GM23338 (cell line): Measurements from ENCODE around the gene CDCA7. TPM values are rescaled to one million over a fixed set of nuclear protein-coding genes. Genes with fewer than 3 reads are reported as not detected.

ENCODE experiments used
- ATAC-seq: fragments of 200-7000 bp; cut with Tn5 transposase; 3 replicates; pipeline ENCODE4 v1.9.1; 2020
- DNase-seq: peaks from one replicate; pipeline ENCODE4 v3.0.0-alpha.2; 2015; ENCODE audit warnings: low spot score
- H2AFZ ChIP-seq: fragments of 200-600 bp; sonication (generic); 2 replicates; pipeline ENCODE4 v1.8.0; 2016; ENCODE audit warnings: antibody characterized with exemption, mild to moderate bottlenecking, moderate library complexity
- H3F3A ChIP-seq: fragments of 200-600 bp; sonication (generic); replicated peaks from 2 replicates; pipeline ENCODE4 v1.8.0; 2017; ENCODE audit warnings: antibody characterized with exemption, mixed run types, low read depth
- H3K27ac ChIP-seq: fragments of 200-600 bp; sonication (generic); 2 replicates; pipeline ENCODE4 v1.6.1; 2016; ENCODE audit warnings: low read depth
- H3K27me3 ChIP-seq: fragments of 200-600 bp; sonication (generic); 2 replicates; pipeline ENCODE4 v1.8.0; 2016; ENCODE audit warnings: mild to moderate bottlenecking, mixed run types, moderate library complexity; ENCODE audit not compliant: insufficient read depth
- H3K36me3 ChIP-seq: fragments of 200-600 bp; sonication (generic); 2 replicates; pipeline ENCODE4 v1.8.0; 2016; ENCODE audit warnings: mild to moderate bottlenecking; ENCODE audit not compliant: insufficient read depth
- H3K4me1 ChIP-seq: fragments of 200-600 bp; sonication (generic); 2 replicates; pipeline ENCODE4 v1.8.0; 2016; ENCODE audit warnings: mild to moderate bottlenecking, moderate library complexity; ENCODE audit not compliant: insufficient read depth
- H3K4me2 ChIP-seq: fragments of 200-600 bp; sonication (generic); 2 replicates; pipeline ENCODE4 v1.7.1; 2017; ENCODE audit warnings: mixed run types
- H3K4me3 ChIP-seq: fragments of 200-600 bp; sonication (generic); 2 replicates; pipeline ENCODE4 v1.6.1; 2016; ENCODE audit warnings: mixed run types
- H3K79me2 ChIP-seq: fragments of 200-600 bp; sonication (generic); replicated peaks from 2 replicates; pipeline ENCODE4 v1.8.0; 2017; ENCODE audit warnings: mild to moderate bottlenecking; ENCODE audit not compliant: insufficient read depth
- H3K9me2 ChIP-seq: fragments of 200-600 bp; sonication (generic); 2 replicates; pipeline ENCODE4 v1.8.0; 2017; ENCODE audit not compliant: insufficient read depth
- H4K20me1 ChIP-seq: fragments of 200-600 bp; sonication (generic); replicated peaks from 2 replicates; pipeline ENCODE4 v1.8.0; 2017; ENCODE audit warnings: mild to moderate bottlenecking; ENCODE audit not compliant: insufficient read depth
- H3K27ac Mint-ChIP-seq: 2 replicates; pipeline ENCODE4 v1.8.0; 2020; ENCODE audit warnings: inconsistent platforms, mild to moderate bottlenecking, moderate library complexity, mixed read lengths
- H3K27me3 Mint-ChIP-seq: 3 replicates; pipeline ENCODE4 v1.8.0; 2022; ENCODE audit warnings: low read depth, mild to moderate bottlenecking, moderate library complexity, mixed read lengths, inconsistent platforms; ENCODE audit not compliant: insufficient read depth, poor library complexity
- H3K36me3 Mint-ChIP-seq: 3 replicates; pipeline ENCODE4 v1.8.0; 2021; ENCODE audit warnings: low read depth, mild to moderate bottlenecking, inconsistent platforms, moderate library complexity, mixed read lengths
- H3K4me1 Mint-ChIP-seq: 3 replicates; pipeline ENCODE4 v1.8.0; 2020; ENCODE audit warnings: mild to moderate bottlenecking, inconsistent platforms, mixed read lengths
- H3K4me3 Mint-ChIP-seq: 3 replicates; pipeline ENCODE4 v1.8.0; 2021; ENCODE audit warnings: moderate library complexity, mild to moderate bottlenecking, inconsistent platforms, mixed read lengths
- H3K9me3 Mint-ChIP-seq: 3 replicates; pipeline ENCODE4 v1.8.0; 2020; ENCODE audit warnings: moderate library complexity, mild to moderate bottlenecking, inconsistent platforms, mixed read lengths
- CREB1 ChIP-seq: fragments of 250-450 bp; sonication (Bioruptor Pico); IDR thresholded peaks from 2 replicates; pipeline ENCODE4 v1.5.0; 2020; ENCODE audit warnings: low read depth, mild to moderate bottlenecking, moderate library complexity
- CTCF ChIP-seq, 2 experiments: fragments of 200-600 bp in 1 of 2; sonication (generic) in 1 of 2; conservative IDR thresholded peaks; 2 replicates each; pipeline versions ENCODE4 v1.5.1 to v1.6.1; 2016 to 2017; ENCODE audit warnings: antibody characterized with exemption in 2 of 2, low read depth in 2 of 2, mild to moderate bottlenecking in 2 of 2, moderate library complexity in 1 of 2
- ETS1 ChIP-seq: IDR thresholded peaks from 2 replicates; pipeline ENCODE4 v1.6.1; 2016; ENCODE audit warnings: antibody characterized with exemption
- EZH2 ChIP-seq: fragments of 200-600 bp; sonication (generic); IDR thresholded peaks from one replicate; pipeline ENCODE4 v1.8.0; 2017; ENCODE audit warnings: antibody characterized with exemption, mild to moderate bottlenecking, low read depth; ENCODE audit not compliant: unreplicated experiment
- EZH2phosphoT487 ChIP-seq: fragments of 200-600 bp; sonication (generic); IDR thresholded peaks from one replicate; pipeline ENCODE4 v1.8.1; 2018; ENCODE audit warnings: antibody characterized with exemption; ENCODE audit not compliant: unreplicated experiment
- JUNB ChIP-seq: IDR thresholded peaks from one replicate; pipeline ENCODE4 v1.6.1; 2016; ENCODE audit warnings: antibody characterized with exemption; ENCODE audit not compliant: unreplicated experiment
- NANOG ChIP-seq: IDR thresholded peaks from 2 replicates; pipeline ENCODE4 v1.6.1; 2016; ENCODE audit warnings: antibody characterized with exemption, borderline replicate concordance
- POLR2AphosphoS5 ChIP-seq: IDR thresholded peaks from 2 replicates; pipeline ENCODE4 v1.6.1; 2016; ENCODE audit warnings: antibody characterized with exemption, low read depth
- STAT1 ChIP-seq: IDR thresholded peaks from one replicate; pipeline ENCODE4 v1.6.1; 2016; ENCODE audit warnings: antibody characterized with exemption; ENCODE audit not compliant: unreplicated experiment
- ZNF114 ChIP-seq: fragments of 250-450 bp; sonication (Bioruptor Pico); IDR thresholded peaks from 2 replicates; pipeline ENCODE4 v1.5.0; 2020; ENCODE audit warnings: mild to moderate bottlenecking, moderate library complexity
- ZNF331 ChIP-seq: fragments of 250-450 bp; sonication (Bioruptor Pico); IDR thresholded peaks from 2 replicates; pipeline ENCODE4 v1.5.0; 2020; ENCODE audit warnings: low read depth, mild to moderate bottlenecking, moderate library complexity
- ZNF462 ChIP-seq: fragments of 250-450 bp; sonication (Bioruptor Pico); IDR thresholded peaks from 2 replicates; pipeline ENCODE4 v1.5.0; 2020; ENCODE audit warnings: mild to moderate bottlenecking, moderate library complexity
- polyA plus RNA-seq: library from polyadenylated mRNA; unstranded; fragments of >200 nt; fragmentation: Nextera tagmentation; extraction: Ambion mirVana; gene quantifications from 2 replicates; pipeline ENCODE4 v1.2.1, GENCODE V29; 2016
- total RNA-seq: library from RNA; depleted of rRNA; stranded (reverse); fragments of >200 nt; shearing (Covaris generic); gene quantifications from 2 replicates; pipeline ENCODE4 v1.2.3, GENCODE V29; 2014

CDCA7 gene
- total and polyA plus RNA-seq, 2 experiments from 2014 or later: 63.7 to 95.5 TPM

GRCh38 chr2:173359231-173359630 is 4.6 kb downstream of the CDCA7 start:
- Histone ChIP-seq H3F3A (no peaks in the 10 kb centered on the region), H3K27me3 (no peaks in the 10 kb centered on the region), H3K4me3 (no peak overlapping the region), H3K79me2 (peaks cover 80% of the 10 kb centered on the region), H4K20me1 (peaks cover 40% of the 10 kb centered on the region), H3K4me1 (peaks cover 18% of the 10 kb centered on the region), H3K36me3 (peaks cover 42% of the 10 kb centered on the region), H3K27ac (no peak overlapping the region), H2AFZ (no peak overlapping the region), H3K9me2 (no peaks in the 10 kb centered on the region), H3K4me2 (no peak overlapping the region)
- no peak overlapping the region for H3K27ac Mint-ChIP-seq
- H3K4me3 Mint-ChIP-seq: no peak overlapping the region
- peaks cover 20% of the 10 kb centered on the region for H3K4me1 Mint-ChIP-seq
- no peak for TF ChIP-seq EZH2phosphoT487
- TF ChIP-seq POLR2AphosphoS5: no peak
- TF ChIP-seq STAT1: no peak
- DNase-seq: no peak
- no peaks in the 10 kb centered on the region for H3K27me3 Mint-ChIP-seq
- H3K36me3 Mint-ChIP-seq: peaks cover 60% of the 10 kb centered on the region
- no peaks in the 10 kb centered on the region; the same call in 2 of the 3 replicates for H3K9me3 Mint-ChIP-seq
- ATAC-seq: no peak

GRCh38 chr2:173370198-173370597 is 15.5 kb downstream of the CDCA7 start:
- H3K4me3 Mint-ChIP-seq: no peak overlapping the region
- H2AFZ ChIP-seq: no peak overlapping the region
- peak; percentile 24; the same call in 2 of the 3 replicates for ATAC-seq
- H3K27me3 Mint-ChIP-seq: no peaks in the 10 kb centered on the region
- H3K27ac ChIP-seq: peak overlapping the region; percentile 78; the same call in 1 of the 2 replicates
- H3K27ac Mint-ChIP-seq: peak overlapping the region; percentile 38; the same call in 1 of the 2 replicates
- peaks cover 11% of the 10 kb centered on the region for H3K4me1 Mint-ChIP-seq
- no peaks in the 10 kb centered on the region for H3K9me3 Mint-ChIP-seq
- no peak overlapping the region for H3K4me2 ChIP-seq
- H3K36me3 Mint-ChIP-seq: peaks cover 63% of the 10 kb centered on the region
- peaks cover 37% of the 10 kb centered on the region for H3K36me3 ChIP-seq
- no peaks in the 10 kb centered on the region for H3K27me3 ChIP-seq
- H3K79me2 ChIP-seq: no peaks in the 10 kb centered on the region
- DNase-seq: no peak
- H3K9me2 ChIP-seq: no peaks in the 10 kb centered on the region
- no peaks in the 10 kb centered on the region for H3F3A ChIP-seq
- H3K4me1 ChIP-seq: peaks cover 8% of the 10 kb centered on the region; the same call in 1 of the 2 replicates
- H4K20me1 ChIP-seq: peaks cover 7% of the 10 kb centered on the region
- no peak overlapping the region for H3K4me3 ChIP-seq
- TF ChIP-seq CTCF (conservative IDR thresholded peaks at IDR 0.05; ENCODE audit: low read depth in 2 of 2) (no peak), ZNF114 (CRISPR knock-in tag) (no peak), STAT1 (no peak), JUNB (no peak), EZH2phosphoT487 (no peak), NANOG (no peak), ETS1 (no peak), ZNF331 (CRISPR knock-in tag) (no peak), POLR2AphosphoS5 (no peak), CREB1 (no peak), ZNF462 (CRISPR knock-in tag) (no peak), EZH2 (no peak)
